Thyroid gland (tissue), 4 donors: ENCODE measurements around the gene LRCH1. TPM values are rescaled to one million over a fixed set of nuclear protein-coding genes. Genes with fewer than 3 reads are reported as not detected.

Source experiments
- DNase-seq, 2 donors: peaks; one replicate each; pipeline ENCODE4 v3.0.0-alpha.2; 2019
- H3K27ac ChIP-seq, 3 donors: fragments of 200-600 bp; sonication (generic); 1 replicate in 2 of 3; 2 replicates in 1 of 3; pipeline ENCODE4 v1.5.1; 2016 to 2019; ENCODE audit warnings: mild to moderate bottlenecking in 1 of 3, moderate library complexity in 1 of 3
- H3K27me3 ChIP-seq: fragments of 200-600 bp; sonication (generic); one replicate; pipeline ENCODE4 v1.5.1; 2019
- H3K36me3 ChIP-seq, 2 donors: fragments of 200-600 bp; sonication (generic); one replicate each; pipeline ENCODE4 v1.5.1; 2016 to 2019
- H3K4me1 ChIP-seq, 2 donors: fragments of 200-600 bp; sonication (generic); one replicate each; pipeline ENCODE4 v1.5.1; 2017 to 2019
- H3K4me3 ChIP-seq, 3 donors: fragments of 200-600 bp; sonication (generic); replicated peaks in 1 of 3; 1 replicate in 2 of 3; 2 replicates in 1 of 3; pipeline ENCODE4 v1.5.1; 2016; ENCODE audit warnings: mild to moderate bottlenecking in 1 of 3
- H3K9me3 ChIP-seq: fragments of 200-600 bp; sonication (generic); one replicate; pipeline ENCODE4 v1.5.1; 2017
- CTCF ChIP-seq, 6 experiments: fragments of 200-600 bp in 3 of 6; fragments of 450-650 bp in 3 of 6; sonication (generic) in 3 of 6; IDR thresholded peaks; one replicate each; pipeline ENCODE4 v1.5.1; 2016 to 2019; ENCODE audit warnings: antibody characterized with exemption in 6 of 6, mild to moderate bottlenecking in 2 of 6, inconsistent platforms in 1 of 6, moderate library complexity in 1 of 6
- POLR2A ChIP-seq, 2 donors: fragments of 450-650 bp; IDR thresholded peaks; one replicate each; pipeline ENCODE4 v1.6.1; 2017; ENCODE audit warnings: antibody characterized with exemption in 2 of 2, mild to moderate bottlenecking in 2 of 2, moderate library complexity in 1 of 2
- WGBS, 2 donors: methylation state at CpG; one replicate each; pipeline ENCODE4 v1.1.5; 2017; 5-methylcytosine and 5-hydroxymethylcytosine counted together
- intact Hi-C: fragments of 100-400 bp; cut with DNase I; formaldehyde crosslinking; loops from one replicate; pipeline ENCODE4 v1.15.1; 2023
- total RNA-seq, 4 donors: library from RNA; depleted of rRNA; stranded (reverse); fragments of >200 nt; gene quantifications; one replicate each; pipeline ENCODE4 v1.2.3, GENCODE V29; 2016

Gene LRCH1
- total RNA-seq, 4 donors from 2014 or later, result 13.5 to 19.3 (median 15.9) TPM

- 88 to 94% methylated on average over 2 of the region's 2 CpGs for WGBS, 2 donors
- H3K4me1 ChIP-seq, result no peaks in the 10 kb centered on the region
- peaks cover 3 to 8% of the 10 kb centered on the region in 2 donors for H3K36me3 ChIP-seq
- TF ChIP-seq CTCF (IDR thresholded peaks at IDR 0.05) (no peak), POLR2A (IDR thresholded peaks at IDR 0.05) (no peak)
- H3K27ac ChIP-seq, result no peak overlapping the region
- H3K4me3 ChIP-seq, result no peak overlapping the region
- H3K9me3 ChIP-seq, result no peaks in the 10 kb centered on the region
- intact Hi-C loops, result no loop called here
- DNase-seq, result no peak
- no peaks in the 10 kb centered on the region for H3K27me3 ChIP-seq
Observed at GRCh38 chr13:46736541-46737310, 183.8 kb downstream of the LRCH1 start.

- H3K9me3 ChIP-seq, result no peaks in the 10 kb centered on the region
- 87 to 91% methylated on average over 2 of the region's 2 CpGs for WGBS, 2 donors
- peaks cover 5 to 7% of the 10 kb centered on the region in 2 donors for H3K36me3 ChIP-seq
- no peaks in the 10 kb centered on the region for H3K4me1 ChIP-seq
- H3K4me3 ChIP-seq, result no peak overlapping the region
- intact Hi-C loops, result no loop called here
- no peak overlapping the region for H3K27ac ChIP-seq
- no peaks in the 10 kb centered on the region for H3K27me3 ChIP-seq
- TF ChIP-seq CTCF (IDR thresholded peaks at IDR 0.05) (no peak), POLR2A (IDR thresholded peaks at IDR 0.05) (no peak)
- DNase-seq, result no peak
Observed at GRCh38 chr13:46738055-46738454, 185.1 kb downstream of the LRCH1 start.

- 90 to 94% methylated on average over 1 of the region's 1 CpG for WGBS, 2 donors
- H3K36me3 ChIP-seq, result peaks cover 3 to 7% of the 10 kb centered on the region in 2 donors
- H3K27ac ChIP-seq, result no peak overlapping the region
- H3K9me3 ChIP-seq, result no peaks in the 10 kb centered on the region
- no peak for DNase-seq
- TF ChIP-seq CTCF (IDR thresholded peaks at IDR 0.05) (no peak), POLR2A (IDR thresholded peaks at IDR 0.05) (no peak)
- no peaks in the 10 kb centered on the region for H3K27me3 ChIP-seq
- no peak overlapping the region for H3K4me3 ChIP-seq
- intact Hi-C loops, result no loop called here
- H3K4me1 ChIP-seq, result no peaks in the 10 kb centered on the region
Observed at GRCh38 chr13:46738766-46739165, 185.8 kb downstream of the LRCH1 start.

- TF ChIP-seq POLR2A (IDR thresholded peaks at IDR 0.05) (no peak), CTCF (IDR thresholded peaks at IDR 0.05) (no peak)
- 88 to 89% methylated on average over 4 of the region's 4 CpGs for WGBS, 2 donors
- Histone ChIP-seq H3K4me1 (no peaks in the 10 kb centered on the region), H3K36me3 (peaks cover 3 to 7% of the 10 kb centered on the region in 2 donors), H3K9me3 (no peaks in the 10 kb centered on the region), H3K27ac (no peak overlapping the region), H3K4me3 (no peak overlapping the region), H3K27me3 (no peaks in the 10 kb centered on the region)
- intact Hi-C loops, result no loop called here
- no peak for DNase-seq
Observed at GRCh38 chr13:46739447-46740098, 186.6 kb downstream of the LRCH1 start.

- intact Hi-C loops, result no loop called here
- Histone ChIP-seq H3K36me3 (peaks cover 3 to 7% of the 10 kb centered on the region in 2 donors), H3K4me3 (no peak overlapping the region), H3K27ac (no peak overlapping the region), H3K9me3 (no peaks in the 10 kb centered on the region), H3K27me3 (no peaks in the 10 kb centered on the region), H3K4me1 (peaks cover 0 to 6% of the 10 kb centered on the region in 2 donors)
- WGBS, 2 donors, result 97 to 99% methylated on average over 2 of the region's 2 CpGs
- TF ChIP-seq CTCF (IDR thresholded peaks at IDR 0.05), result no peak
- TF ChIP-seq POLR2A (IDR thresholded peaks at IDR 0.05), result no peak
- no peak for DNase-seq
Observed at GRCh38 chr13:46743191-46743590, 190.2 kb downstream of the LRCH1 start.
